NB4 (cell line): ENCODE data around the gene RBMS3.

ENCODE experiments used
- CTCF ChIP-seq: IDR thresholded peaks from one replicate; pipeline ENCODE4 v1.5.1; 2012; ENCODE audit warnings: low read depth, low read length
- MAX ChIP-seq: IDR thresholded peaks from 2 replicates; pipeline ENCODE4 v1.6.1; 2011; ENCODE audit warnings: low read depth, low read length
- MYC ChIP-seq: IDR thresholded peaks from 2 replicates; pipeline ENCODE4 v1.6.1; 2011; ENCODE audit warnings: low read depth, low read length
- POLR2A ChIP-seq: IDR thresholded peaks from 2 replicates; pipeline ENCODE4 v1.6.1; 2011; ENCODE audit warnings: mild to moderate bottlenecking; ENCODE audit not compliant: insufficient read length; ENCODE audit errors: extremely low read depth

GRCh38 chr3:29686889-29687592 lies 406.2 kb downstream of the RBMS3 start:
- no peak for TF ChIP-seq CTCF
- TF ChIP-seq POLR2A = no peak
- TF ChIP-seq MAX = no peak
- TF ChIP-seq MYC = no peak
